Endodermal cell (in vitro differentiated cells): ENCODE results near the gene PLCXD3. TPM values are rescaled to one million over a fixed set of nuclear protein-coding genes. Genes with fewer than 3 reads are reported as not detected.

Experiments used
- DNase-seq: peaks from one replicate; pipeline ENCODE4 v3.0.0-alpha.2; 2017
- H3K27ac ChIP-seq: 2 replicates; pipeline ENCODE4 v1.5.1; 2013; ENCODE audit warnings: mild to moderate bottlenecking, low read depth, low read length, moderate library complexity
- H3K27me3 ChIP-seq: 2 replicates; pipeline ENCODE4 v1.6.1; 2013; ENCODE audit warnings: mild to moderate bottlenecking, low read length, moderate library complexity; ENCODE audit not compliant: insufficient read depth, control insufficient read depth, poor library complexity, severe bottlenecking
- H3K36me3 ChIP-seq: 2 replicates; pipeline ENCODE4 v1.7.0; 2013; ENCODE audit warnings: mild to moderate bottlenecking, low read length, moderate library complexity; ENCODE audit not compliant: control insufficient read depth, insufficient read depth
- H3K4me1 ChIP-seq: one replicate; pipeline ENCODE4 v1.7.0; 2013; ENCODE audit warnings: low read length; ENCODE audit not compliant: control insufficient read depth, insufficient read depth
- H3K4me3 ChIP-seq: 2 replicates; pipeline ENCODE4 v1.5.1; 2013; ENCODE audit warnings: mild to moderate bottlenecking, low read length, moderate library complexity
- H3K9ac ChIP-seq: 2 replicates; pipeline ENCODE4 v1.6.1; 2013; ENCODE audit warnings: mild to moderate bottlenecking, low read length, moderate library complexity; ENCODE audit not compliant: poor library complexity, severe bottlenecking; ENCODE audit errors: extremely low read depth
- H3K9me3 ChIP-seq: 2 replicates; pipeline ENCODE4 v1.6.1; 2013; ENCODE audit warnings: mild to moderate bottlenecking, low read length, moderate library complexity; ENCODE audit not compliant: control insufficient read depth
- H3K27ac Mint-ChIP-seq: 2 replicates; pipeline ENCODE4 v1.8.0; 2020; ENCODE audit warnings: mixed read lengths
- H3K27me3 Mint-ChIP-seq: 2 replicates; pipeline ENCODE4 v1.8.0; 2021; ENCODE audit warnings: mild to moderate bottlenecking, mixed read lengths; ENCODE audit not compliant: insufficient read depth
- H3K36me3 Mint-ChIP-seq: 2 replicates; pipeline ENCODE4 v1.8.0; 2020; ENCODE audit warnings: low read depth, mixed read lengths
- H3K4me1 Mint-ChIP-seq: 2 replicates; pipeline ENCODE4 v1.8.0; 2020; ENCODE audit warnings: mixed read lengths
- H3K4me3 Mint-ChIP-seq: 2 replicates; pipeline ENCODE4 v1.8.0; 2020; ENCODE audit warnings: mild to moderate bottlenecking, moderate library complexity, mixed read lengths
- H3K9me3 Mint-ChIP-seq: 2 replicates; pipeline ENCODE4 v1.8.0; 2020; ENCODE audit warnings: mild to moderate bottlenecking, mixed read lengths
- WGBS, 2 experiments: methylation state at CpG; one replicate each; pipeline versions ENCODE4 v1.1.5 to v1.1.7; 2013; ENCODE audit warnings: missing lambda C conversion rate in 2 of 2, mixed read lengths in 1 of 2; ENCODE audit not compliant: insufficient coverage in 1 of 2, insufficient read length in 1 of 2; 5-methylcytosine and 5-hydroxymethylcytosine counted together
- total RNA-seq, 2 donors: library from RNA; stranded (reverse); fragmentation: NEBNext Ultra II Directional in 1 of 2; extraction: Animal tissue kit (Norgen Biotek cat#: 25700) in 1 of 2; gene quantifications; 2 replicates in 1 of 2; 3 replicates in 1 of 2; pipeline ENCODE4 v1.2.1, GENCODE V29; 2021
- TF ChIP-seq, protein P1 (sequence below): fragments of 200-600 bp; sonication (generic); conservative IDR thresholded peaks from 2 replicates; pipeline ENCODE4 v1.5.0; 2021; ENCODE audit warnings: antibody characterized with exemption, mild to moderate bottlenecking

The PLCXD3 gene
- total RNA-seq, 2 donors from 2014 or later: 41.8 to 43.3 TPM

DNA sequence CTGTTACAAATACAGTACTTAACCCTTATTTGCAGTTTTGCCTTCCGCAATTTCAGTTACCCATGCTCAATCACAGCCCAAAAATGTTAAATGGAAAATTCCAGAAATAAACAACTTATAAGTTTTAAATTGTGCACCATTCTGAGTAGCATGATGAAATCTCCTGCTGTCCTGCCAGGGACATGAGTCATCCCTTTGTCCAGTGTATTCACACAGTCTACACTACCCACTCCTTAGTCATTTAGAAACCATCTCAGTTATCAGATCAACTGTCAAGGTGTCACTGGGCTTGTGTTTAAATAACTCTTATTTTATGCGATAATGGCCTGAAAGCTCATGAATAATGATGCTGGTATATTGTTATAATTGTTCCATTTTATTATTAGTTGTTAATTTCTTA, 95.8 kb downstream of the PLCXD3 start:
- H3K27me3 Mint-ChIP-seq: no peaks in the 10 kb centered on the region
- H3K36me3 Mint-ChIP-seq: peaks cover 17% of the 10 kb centered on the region
- H3K4me1 Mint-ChIP-seq: peaks cover 48% of the 10 kb centered on the region
- DNase-seq: no peak
- H3K27me3 ChIP-seq: no peaks in the 10 kb centered on the region
- peaks cover 10% of the 10 kb centered on the region for H3K4me1 ChIP-seq
- no peak overlapping the region for H3K27ac ChIP-seq
- H3K4me3 ChIP-seq: no peak overlapping the region
- H3K9me3 Mint-ChIP-seq: no peaks in the 10 kb centered on the region
- no peak overlapping the region for H3K27ac Mint-ChIP-seq
- no peaks in the 10 kb centered on the region for H3K9me3 ChIP-seq
- whole genome bisulfite sequencing, 2 experiments: 80 to 98% methylated on average over 1 to 2 of the region's 2 CpGs
- no peak overlapping the region for H3K9ac ChIP-seq
- no peak overlapping the region for H3K4me3 Mint-ChIP-seq
- TF ChIP-seq, protein P1, sequence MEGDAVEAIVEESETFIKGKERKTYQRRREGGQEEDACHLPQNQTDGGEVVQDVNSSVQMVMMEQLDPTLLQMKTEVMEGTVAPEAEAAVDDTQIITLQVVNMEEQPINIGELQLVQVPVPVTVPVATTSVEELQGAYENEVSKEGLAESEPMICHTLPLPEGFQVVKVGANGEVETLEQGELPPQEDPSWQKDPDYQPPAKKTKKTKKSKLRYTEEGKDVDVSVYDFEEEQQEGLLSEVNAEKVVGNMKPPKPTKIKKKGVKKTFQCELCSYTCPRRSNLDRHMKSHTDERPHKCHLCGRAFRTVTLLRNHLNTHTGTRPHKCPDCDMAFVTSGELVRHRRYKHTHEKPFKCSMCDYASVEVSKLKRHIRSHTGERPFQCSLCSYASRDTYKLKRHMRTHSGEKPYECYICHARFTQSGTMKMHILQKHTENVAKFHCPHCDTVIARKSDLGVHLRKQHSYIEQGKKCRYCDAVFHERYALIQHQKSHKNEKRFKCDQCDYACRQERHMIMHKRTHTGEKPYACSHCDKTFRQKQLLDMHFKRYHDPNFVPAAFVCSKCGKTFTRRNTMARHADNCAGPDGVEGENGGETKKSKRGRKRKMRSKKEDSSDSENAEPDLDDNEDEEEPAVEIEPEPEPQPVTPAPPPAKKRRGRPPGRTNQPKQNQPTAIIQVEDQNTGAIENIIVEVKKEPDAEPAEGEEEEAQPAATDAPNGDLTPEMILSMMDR: no peak
- H3K36me3 ChIP-seq: no peaks in the 10 kb centered on the region

DNA sequence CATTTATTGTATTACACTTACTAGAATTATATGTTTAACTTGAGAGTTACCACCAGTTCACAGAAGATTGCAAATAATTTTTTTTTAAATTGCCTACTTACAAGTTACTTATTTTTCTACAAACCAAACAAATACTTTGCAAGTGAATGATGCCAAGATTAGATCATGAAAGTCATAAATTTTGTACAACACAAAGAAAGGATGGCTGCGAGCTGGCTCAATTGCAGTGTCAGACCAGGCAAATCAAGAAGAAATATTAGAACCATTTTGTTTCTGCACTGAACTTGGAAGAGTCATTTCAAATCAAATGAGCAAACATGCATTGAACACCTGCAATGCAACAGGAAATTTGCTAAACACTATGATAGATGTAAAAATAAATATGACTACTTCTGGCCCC, 97.3 kb downstream of the PLCXD3 start:
- Histone ChIP-seq H3K9ac (no peak overlapping the region), H3K27ac (no peak overlapping the region), H3K27me3 (no peaks in the 10 kb centered on the region), H3K4me1 (peaks cover 13% of the 10 kb centered on the region), H3K4me3 (no peak overlapping the region), H3K9me3 (no peaks in the 10 kb centered on the region), H3K36me3 (no peaks in the 10 kb centered on the region)
- H3K27me3 Mint-ChIP-seq: no peaks in the 10 kb centered on the region
- H3K4me1 Mint-ChIP-seq: peaks cover 51% of the 10 kb centered on the region
- TF ChIP-seq, protein P1: no peak
- no peaks in the 10 kb centered on the region for H3K9me3 Mint-ChIP-seq
- H3K4me3 Mint-ChIP-seq: no peak overlapping the region
- peaks cover 15% of the 10 kb centered on the region for H3K36me3 Mint-ChIP-seq
- WGBS, 2 experiments: 93 to 100% methylated on average over 1 of the region's 1 CpG
- H3K27ac Mint-ChIP-seq: no peak overlapping the region
- no peak for DNase-seq

DNA sequence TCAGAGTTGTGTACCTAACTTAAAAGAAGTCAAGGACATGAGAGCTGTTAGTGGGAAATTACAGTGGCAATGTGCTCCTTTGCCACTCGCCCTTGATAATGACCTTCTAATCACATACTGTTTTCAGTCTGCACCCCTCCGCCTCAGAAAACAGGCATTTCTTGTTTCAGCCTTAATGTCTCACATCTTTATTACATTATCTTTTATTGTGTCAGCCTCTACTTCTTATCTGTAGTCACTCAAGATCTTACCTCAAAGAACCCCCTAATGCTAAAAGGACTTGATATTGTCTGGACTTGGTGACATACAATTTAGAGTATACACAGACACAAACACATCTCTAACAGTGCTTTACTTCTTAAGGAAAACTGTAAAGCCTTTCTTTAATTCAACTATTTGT, 97.9 kb downstream of the PLCXD3 start:
- TF ChIP-seq, protein P1: no peak
- H3K27me3 Mint-ChIP-seq: no peaks in the 10 kb centered on the region
- Histone ChIP-seq H3K27ac (no peak overlapping the region), H3K27me3 (no peaks in the 10 kb centered on the region), H3K36me3 (no peaks in the 10 kb centered on the region), H3K4me3 (no peak overlapping the region), H3K9me3 (no peaks in the 10 kb centered on the region), H3K9ac (no peak overlapping the region), H3K4me1 (peaks cover 13% of the 10 kb centered on the region)
- no peaks in the 10 kb centered on the region for H3K9me3 Mint-ChIP-seq
- H3K4me1 Mint-ChIP-seq: peaks cover 53% of the 10 kb centered on the region
- H3K27ac Mint-ChIP-seq: no peak overlapping the region
- 68 to 73% methylated on average over 1 to 2 of the region's 2 CpGs for WGBS, 2 experiments
- DNase-seq: no peak
- no peak overlapping the region for H3K4me3 Mint-ChIP-seq
- peaks cover 12% of the 10 kb centered on the region for H3K36me3 Mint-ChIP-seq
